ENCODE results near the gene CTBP2. TPM values are rescaled to one million over a fixed set of nuclear protein-coding genes. Genes with fewer than 3 reads are reported as not detected.

CTBP2 gene
- total RNA-seq, 1 experiment from 2014 or later: 88.7 TPM

GRCh38 chr10:125095228-125095627 lies 65.1 kb downstream of the CTBP2 start:
- Histone ChIP-seq H3K36me3 (peaks cover 9% of the 10 kb centered on the region), H3K27me3 (no peaks in the 10 kb centered on the region), H3K4me3 (no peak overlapping the region), H3K9me3 (no peaks in the 10 kb centered on the region)
- no peak for DNase-seq

- H3K36me3 ChIP-seq: peaks cover 9% of the 10 kb centered on the region
- DNase-seq: no peak
- no peak overlapping the region for H3K4me3 ChIP-seq
- H3K9me3 ChIP-seq: no peaks in the 10 kb centered on the region
- H3K27me3 ChIP-seq: no peaks in the 10 kb centered on the region
These were observed 65.6 kb downstream of the CTBP2 start for GRCh38 chr10:125094806-125095205.

GRCh38 chr10:125093974-125094705 lies 66.2 kb downstream of the CTBP2 start:
- peaks cover 11% of the 10 kb centered on the region for H3K36me3 ChIP-seq
- DNase-seq: no peak
- no peaks in the 10 kb centered on the region for H3K27me3 ChIP-seq
- H3K4me3 ChIP-seq: no peak overlapping the region
- no peaks in the 10 kb centered on the region for H3K9me3 ChIP-seq

- peaks cover 17% of the 10 kb centered on the region for H3K36me3 ChIP-seq
- peak; percentile 36 for DNase-seq
- H3K27me3 ChIP-seq: no peaks in the 10 kb centered on the region
- no peak overlapping the region for H3K4me3 ChIP-seq
- no peaks in the 10 kb centered on the region for H3K9me3 ChIP-seq
These were observed 67.0 kb downstream of the CTBP2 start for GRCh38 chr10:125093199-125093973.

GRCh38 chr10:125092564-125093031 lies 67.8 kb downstream of the CTBP2 start:
- no peak overlapping the region for H3K4me3 ChIP-seq

GRCh38 chr10:125091891-125092290 lies 68.5 kb downstream of the CTBP2 start:
- Histone ChIP-seq H3K36me3 (peaks cover 29% of the 10 kb centered on the region), H3K4me3 (no peak overlapping the region), H3K27me3 (no peaks in the 10 kb centered on the region), H3K9me3 (no peaks in the 10 kb centered on the region)
- DNase-seq: peak; percentile 31

More at GRCh38 chr10:125092564-125093031, 67.8 kb downstream of the CTBP2 start:
- peaks cover 25% of the 10 kb centered on the region for H3K36me3 ChIP-seq
- H3K9me3 ChIP-seq: no peaks in the 10 kb centered on the region
- no peaks in the 10 kb centered on the region for H3K27me3 ChIP-seq
- no peak for DNase-seq

GRCh38 chr10:125089469-125089868 lies 70.9 kb downstream of the CTBP2 start:
- peak; percentile 51 for DNase-seq
- H3K27me3 ChIP-seq: no peaks in the 10 kb centered on the region
- H3K4me3 ChIP-seq: no peak overlapping the region
- H3K36me3 ChIP-seq: peaks cover 34% of the 10 kb centered on the region
- no peaks in the 10 kb centered on the region for H3K9me3 ChIP-seq

- peaks cover 35% of the 10 kb centered on the region for H3K36me3 ChIP-seq
- no peaks in the 10 kb centered on the region for H3K27me3 ChIP-seq
- H3K9me3 ChIP-seq: no peaks in the 10 kb centered on the region
- no peak overlapping the region for H3K4me3 ChIP-seq
- DNase-seq: no peak
These were observed 72.5 kb downstream of the CTBP2 start for GRCh38 chr10:125087897-125088215.

- Histone ChIP-seq H3K27me3 (no peaks in the 10 kb centered on the region), H3K4me3 (no peak overlapping the region), H3K36me3 (peaks cover 39% of the 10 kb centered on the region), H3K9me3 (no peaks in the 10 kb centered on the region)
- no peak for DNase-seq
These were observed 73.0 kb downstream of the CTBP2 start for GRCh38 chr10:125087191-125087896.

- Histone ChIP-seq H3K27me3 (no peaks in the 10 kb centered on the region), H3K9me3 (no peaks in the 10 kb centered on the region), H3K36me3 (peaks cover 45% of the 10 kb centered on the region), H3K4me3 (no peak overlapping the region)
- no peak for DNase-seq
These were observed 73.7 kb downstream of the CTBP2 start for GRCh38 chr10:125086691-125087090.

GRCh38 chr10:125085258-125086054 lies 74.9 kb downstream of the CTBP2 start:
- Histone ChIP-seq H3K9me3 (no peaks in the 10 kb centered on the region), H3K4me3 (no peak overlapping the region), H3K27me3 (no peaks in the 10 kb centered on the region), H3K36me3 (peaks cover 49% of the 10 kb centered on the region)
- DNase-seq: peak; percentile 74

GRCh38 chr10:125084614-125085257 lies 75.6 kb downstream of the CTBP2 start:
- peaks cover 49% of the 10 kb centered on the region for H3K36me3 ChIP-seq
- no peak overlapping the region for H3K4me3 ChIP-seq
- H3K9me3 ChIP-seq: no peaks in the 10 kb centered on the region
- DNase-seq: peak; percentile 77
- H3K27me3 ChIP-seq: no peaks in the 10 kb centered on the region

- peak; percentile 90 for DNase-seq
- no peak overlapping the region for H3K4me3 ChIP-seq
These were observed 76.2 kb downstream of the CTBP2 start for GRCh38 chr10:125084191-125084613.

GRCh38 chr10:125083576-125083920 lies 76.8 kb downstream of the CTBP2 start:
- DNase-seq: peak; percentile 57
- H3K27me3 ChIP-seq: no peaks in the 10 kb centered on the region
- H3K9me3 ChIP-seq: no peaks in the 10 kb centered on the region
- H3K36me3 ChIP-seq: peaks cover 42% of the 10 kb centered on the region
- H3K4me3 ChIP-seq: no peak overlapping the region

More at GRCh38 chr10:125084191-125084613, 76.2 kb downstream of the CTBP2 start:
- Histone ChIP-seq H3K27me3 (no peaks in the 10 kb centered on the region), H3K36me3 (peaks cover 48% of the 10 kb centered on the region), H3K9me3 (no peaks in the 10 kb centered on the region)

- no peak for DNase-seq
- H3K36me3 ChIP-seq: peaks cover 37% of the 10 kb centered on the region
- H3K4me3 ChIP-seq: no peak overlapping the region
- H3K9me3 ChIP-seq: no peaks in the 10 kb centered on the region
- no peaks in the 10 kb centered on the region for H3K27me3 ChIP-seq
These were observed 77.3 kb downstream of the CTBP2 start for GRCh38 chr10:125082881-125083575.

Data from MG63 (cell line).